HepG2 (cell line): Measurements from ENCODE around the gene CLUH. TPM values are rescaled to one million over a fixed set of nuclear protein-coding genes. Genes with fewer than 3 reads are reported as not detected.

Source experiments
- AFF4 ChIP-seq: sonication (generic); formaldehyde crosslinking; IDR thresholded peaks from 2 replicates; pipeline ENCODE4 v1.4.0; 2020; ENCODE audit warnings: missing genetic modification reagents
- AHR ChIP-seq: IDR thresholded peaks from 2 replicates; pipeline ENCODE4 v1.6.1; 2018; ENCODE audit warnings: missing genetic modification reagents, missing compliant biosample characterization
- DNMT1 ChIP-seq: sonication (generic); formaldehyde crosslinking; IDR thresholded peaks from 2 replicates; pipeline ENCODE4 v1.5.1; 2020; ENCODE audit warnings: mild to moderate bottlenecking, missing genetic modification reagents
- FOSL1 ChIP-seq: sonication (generic); formaldehyde crosslinking; IDR thresholded peaks from 2 replicates; pipeline ENCODE4 v1.9.0; 2021; ENCODE audit warnings: missing genetic modification reagents, borderline replicate concordance
- FOXO4 ChIP-seq: sonication (generic); formaldehyde crosslinking; conservative IDR thresholded peaks from 2 replicates; pipeline ENCODE4 v1.8.1; 2023; ENCODE audit warnings: missing genetic modification reagents
- HINFP ChIP-seq: sonication (generic); formaldehyde crosslinking; IDR thresholded peaks from 2 replicates; pipeline ENCODE4 v1.4.0; 2020; ENCODE audit warnings: low read depth, mild to moderate bottlenecking, missing genetic modification reagents
- HOXA9 ChIP-seq: sonication (generic); formaldehyde crosslinking; IDR thresholded peaks from 2 replicates; pipeline ENCODE4 v1.8.1; 2022; ENCODE audit warnings: missing genetic modification reagents, mild to moderate bottlenecking, moderate library complexity, borderline replicate concordance
- KLF16 ChIP-seq, 2 experiments: sonication (generic) in 1 of 2; formaldehyde crosslinking in 1 of 2; IDR thresholded peaks; 2 replicates each; pipeline versions ENCODE4 v1.6.1 to v1.8.0; 2016 to 2023; ENCODE audit warnings: missing genetic modification reagents in 2 of 2, missing compliant biosample characterization in 1 of 2
- NR1H2 ChIP-seq: sonication (generic); formaldehyde crosslinking; IDR thresholded peaks from 2 replicates; pipeline ENCODE4 v1.8.1; 2022; ENCODE audit warnings: low read depth, missing genetic modification reagents, borderline replicate concordance
- NR3C1 ChIP-seq: sonication (generic); formaldehyde crosslinking; IDR thresholded peaks from 2 replicates; pipeline ENCODE4 v1.4.0; 2020; ENCODE audit warnings: missing genetic modification reagents
- ONECUT2 ChIP-seq: sonication (generic); formaldehyde crosslinking; IDR thresholded peaks from 2 replicates; pipeline ENCODE4 v1.4.0; 2020; ENCODE audit warnings: missing genetic modification reagents
- RARA ChIP-seq: IDR thresholded peaks from 2 replicates; pipeline ENCODE4 v1.6.1; 2016; ENCODE audit warnings: missing genetic modification reagents, missing compliant biosample characterization
- RNF2 ChIP-seq: fragments of 450-650 bp; conservative IDR thresholded peaks from 2 replicates; pipeline ENCODE4 v1.6.1; 2016; ENCODE audit warnings: low read depth
- SIX1 ChIP-seq: sonication (generic); formaldehyde crosslinking; IDR thresholded peaks from 2 replicates; pipeline ENCODE4 v1.4.0; 2020; ENCODE audit warnings: missing genetic modification reagents, borderline replicate concordance
- SNAPC5 ChIP-seq: sonication (generic); formaldehyde crosslinking; IDR thresholded peaks from 2 replicates; pipeline ENCODE4 v1.8.1; 2023; ENCODE audit warnings: mild to moderate bottlenecking, missing genetic modification reagents, borderline replicate concordance
- SOX6 ChIP-seq, 2 experiments: fragments of 450-650 bp in 1 of 2; sonication (generic) in 1 of 2; formaldehyde crosslinking in 1 of 2; IDR thresholded peaks; 2 replicates each; pipeline versions ENCODE4 v1.4.0 to v1.6.1; 2017 to 2020; ENCODE audit warnings: antibody characterized with exemption in 1 of 2, mild to moderate bottlenecking in 1 of 2, missing genetic modification reagents in 1 of 2
- STAT5B ChIP-seq: sonication (generic); formaldehyde crosslinking; IDR thresholded peaks from 2 replicates; pipeline ENCODE4 v1.4.0; 2020; ENCODE audit warnings: missing genetic modification reagents
- TMF1 ChIP-seq: sonication (generic); formaldehyde crosslinking; IDR thresholded peaks from 2 replicates; pipeline ENCODE4 v1.8.1; 2022; ENCODE audit warnings: low read depth, missing genetic modification reagents
- ZNF225 ChIP-seq: sonication (generic); formaldehyde crosslinking; IDR thresholded peaks from 2 replicates; pipeline ENCODE4 v1.4.0; 2020; ENCODE audit warnings: mild to moderate bottlenecking, missing genetic modification reagents
- ZNF253 ChIP-seq: sonication (generic); formaldehyde crosslinking; IDR thresholded peaks from 2 replicates; pipeline ENCODE4 v1.8.0; 2022; ENCODE audit warnings: mild to moderate bottlenecking, missing genetic modification reagents, borderline replicate concordance
- ZNF44 ChIP-seq: sonication (generic); formaldehyde crosslinking; IDR thresholded peaks from 2 replicates; pipeline ENCODE4 v1.5.1; 2020; ENCODE audit warnings: mild to moderate bottlenecking, missing genetic modification reagents
- ZNF543 ChIP-seq: sonication (generic); formaldehyde crosslinking; IDR thresholded peaks from 2 replicates; pipeline ENCODE4 v1.4.0; 2020; ENCODE audit warnings: mild to moderate bottlenecking, missing genetic modification reagents
- ZNF777 ChIP-seq: sonication (generic); formaldehyde crosslinking; IDR thresholded peaks from 2 replicates; pipeline ENCODE4 v1.4.0; 2020; ENCODE audit warnings: missing genetic modification reagents
- ZNF83 ChIP-seq: sonication (generic); formaldehyde crosslinking; IDR thresholded peaks from 2 replicates; pipeline ENCODE4 v1.4.0; 2020; ENCODE audit warnings: missing genetic modification reagents, mild to moderate bottlenecking, borderline replicate concordance
- ZNF878 ChIP-seq: sonication (generic); formaldehyde crosslinking; IDR thresholded peaks from 2 replicates; pipeline ENCODE4 v1.8.1; 2023; ENCODE audit warnings: mild to moderate bottlenecking, missing genetic modification reagents, moderate library complexity
- polyA plus RNA-seq, 8 experiments: library from polyadenylated mRNA; depleted of rRNA in 3 of 8; stranded (reverse) in 7 of 8; unstranded in 1 of 8; fragments of >200 nt; fragmentation: Illumina TruSeq in 4 of 8; extraction: Trizol in 4 of 8; gene quantifications; 2 replicates each; pipeline versions ENCODE4 v1.2.1 to v1.2.3, GENCODE V29; 2011 to 2016; ENCODE audit warnings: low read depth in 4 of 8, missing spikeins in 1 of 8, mixed read lengths in 1 of 8; ENCODE audit not compliant: insufficient read depth in 1 of 8
- total RNA-seq, 5 experiments: library from RNA; depleted of rRNA; stranded (reverse); fragments of >200 nt; fragmentation: Illumina TruSeq; extraction: Trizol; gene quantifications; 2 replicates each; pipeline ENCODE4 v1.2.3, GENCODE V29; 2016; ENCODE audit warnings: low read depth in 1 of 5

The CLUH gene
- total and polyA plus RNA-seq, 2 of the 13 experiments (the other 11 are each of a cell fraction or from before 2014, with no cell fraction given) = 30.9 to 60.5 TPM

GRCh38 chr17:2749784-2750181, 38.2 kb upstream of the CLUH start (continued):
- TF ChIP-seq ZNF777 (peak; percentile 82), NR1H2 (CRISPR knock-in tag) (peak; percentile 91), SNAPC5 (CRISPR knock-in tag) (peak; percentile 95), HINFP (CRISPR knock-in tag) (peak; percentile 89), ZNF543 (peak; percentile 60; the same call in 1 of the 2 replicates), STAT5B (peak; percentile 96), FOXO4 (no peak), ZNF225 (CRISPR knock-in tag) (peak; percentile 96), ZNF83 (CRISPR knock-in tag) (peak; percentile 96), TMF1 (CRISPR knock-in tag) (peak; percentile 99), NR3C1 (CRISPR knock-in tag) (no peak), HOXA9 (CRISPR knock-in tag) (peak; percentile 97; the same call in 1 of the 2 replicates), ZNF44 (CRISPR knock-in tag) (peak; percentile 86; the same call in 1 of the 2 replicates), RARA (CRISPR knock-in tag) (peak; percentile 80), AHR (CRISPR knock-in tag) (peak; percentile 98), KLF16 (CRISPR knock-in tag; IDR thresholded peaks at IDR 0.05) (peak in 1 of 2 experiments; percentile 99; a peak in 2 of 4 replicates), AFF4 (no peak), ZNF253 (CRISPR knock-in tag) (peak; percentile 89), ONECUT2 (CRISPR knock-in tag) (peak; percentile 63; the same call in 1 of the 2 replicates), ZNF878 (CRISPR knock-in tag) (peak; percentile 82), DNMT1 (peak; percentile 61; the same call in 1 of the 2 replicates), FOSL1 (CRISPR knock-in tag) (peak; percentile 58; the same call in 1 of the 2 replicates), SIX1 (0 out of 2 replicates have a peak, but pooled peaks have one; percentile 22), RNF2 (no peak), SOX6 (IDR thresholded peaks at IDR 0.05) (no peak), SOX6 (CRISPR knock-in tag; IDR thresholded peaks at IDR 0.05) (peak; percentile 47; the same call in 1 of the 2 replicates)
